Testis (tissue), 2 donors: ENCODE data around the gene LYL1.

Experiments
- POLR2A ChIP-seq: fragments of 450-650 bp; IDR thresholded peaks from one replicate; pipeline ENCODE4 v1.6.1; 2017; ENCODE audit warnings: antibody characterized with exemption, mild to moderate bottlenecking, moderate library complexity
- TF ChIP-seq, protein P1 (sequence below), 3 experiments: fragments of 450-650 bp in 2 of 3; fragments of 200-600 bp in 1 of 3; sonication (generic) in 1 of 3; IDR thresholded peaks; one replicate each; pipeline ENCODE4 v1.5.1; 2016 to 2019; ENCODE audit warnings: antibody characterized with exemption in 3 of 3, mild to moderate bottlenecking in 2 of 3, moderate library complexity in 1 of 3

- TF ChIP-seq, protein P1, sequence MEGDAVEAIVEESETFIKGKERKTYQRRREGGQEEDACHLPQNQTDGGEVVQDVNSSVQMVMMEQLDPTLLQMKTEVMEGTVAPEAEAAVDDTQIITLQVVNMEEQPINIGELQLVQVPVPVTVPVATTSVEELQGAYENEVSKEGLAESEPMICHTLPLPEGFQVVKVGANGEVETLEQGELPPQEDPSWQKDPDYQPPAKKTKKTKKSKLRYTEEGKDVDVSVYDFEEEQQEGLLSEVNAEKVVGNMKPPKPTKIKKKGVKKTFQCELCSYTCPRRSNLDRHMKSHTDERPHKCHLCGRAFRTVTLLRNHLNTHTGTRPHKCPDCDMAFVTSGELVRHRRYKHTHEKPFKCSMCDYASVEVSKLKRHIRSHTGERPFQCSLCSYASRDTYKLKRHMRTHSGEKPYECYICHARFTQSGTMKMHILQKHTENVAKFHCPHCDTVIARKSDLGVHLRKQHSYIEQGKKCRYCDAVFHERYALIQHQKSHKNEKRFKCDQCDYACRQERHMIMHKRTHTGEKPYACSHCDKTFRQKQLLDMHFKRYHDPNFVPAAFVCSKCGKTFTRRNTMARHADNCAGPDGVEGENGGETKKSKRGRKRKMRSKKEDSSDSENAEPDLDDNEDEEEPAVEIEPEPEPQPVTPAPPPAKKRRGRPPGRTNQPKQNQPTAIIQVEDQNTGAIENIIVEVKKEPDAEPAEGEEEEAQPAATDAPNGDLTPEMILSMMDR (IDR thresholded peaks at IDR 0.05): no peak
- no peak for TF ChIP-seq POLR2A
Observed at GRCh38 chr19:13135068-13136062, 32.7 kb upstream of the LYL1 start.
